Endodermal cell (in vitro differentiated cells): ENCODE data around the gene AIPL1. TPM values are rescaled to one million over a fixed set of nuclear protein-coding genes. Genes with fewer than 3 reads are reported as not detected.

Experiments
- DNase-seq: peaks from one replicate; pipeline ENCODE4 v3.0.0-alpha.2; 2017
- H3K27ac ChIP-seq: 2 replicates; pipeline ENCODE4 v1.5.1; 2013; ENCODE audit warnings: mild to moderate bottlenecking, low read depth, low read length, moderate library complexity
- H3K27me3 ChIP-seq: 2 replicates; pipeline ENCODE4 v1.6.1; 2013; ENCODE audit warnings: mild to moderate bottlenecking, low read length, moderate library complexity; ENCODE audit not compliant: insufficient read depth, control insufficient read depth, poor library complexity, severe bottlenecking
- H3K36me3 ChIP-seq: 2 replicates; pipeline ENCODE4 v1.7.0; 2013; ENCODE audit warnings: mild to moderate bottlenecking, low read length, moderate library complexity; ENCODE audit not compliant: control insufficient read depth, insufficient read depth
- H3K4me1 ChIP-seq: one replicate; pipeline ENCODE4 v1.7.0; 2013; ENCODE audit warnings: low read length; ENCODE audit not compliant: control insufficient read depth, insufficient read depth
- H3K4me3 ChIP-seq: 2 replicates; pipeline ENCODE4 v1.5.1; 2013; ENCODE audit warnings: mild to moderate bottlenecking, low read length, moderate library complexity
- H3K9ac ChIP-seq: 2 replicates; pipeline ENCODE4 v1.6.1; 2013; ENCODE audit warnings: mild to moderate bottlenecking, low read length, moderate library complexity; ENCODE audit not compliant: poor library complexity, severe bottlenecking; ENCODE audit errors: extremely low read depth
- H3K9me3 ChIP-seq: 2 replicates; pipeline ENCODE4 v1.6.1; 2013; ENCODE audit warnings: mild to moderate bottlenecking, low read length, moderate library complexity; ENCODE audit not compliant: control insufficient read depth
- H3K27ac Mint-ChIP-seq: 2 replicates; pipeline ENCODE4 v1.8.0; 2020; ENCODE audit warnings: mixed read lengths
- H3K27me3 Mint-ChIP-seq: 2 replicates; pipeline ENCODE4 v1.8.0; 2021; ENCODE audit warnings: mild to moderate bottlenecking, mixed read lengths; ENCODE audit not compliant: insufficient read depth
- H3K36me3 Mint-ChIP-seq: 2 replicates; pipeline ENCODE4 v1.8.0; 2020; ENCODE audit warnings: low read depth, mixed read lengths
- H3K4me1 Mint-ChIP-seq: 2 replicates; pipeline ENCODE4 v1.8.0; 2020; ENCODE audit warnings: mixed read lengths
- H3K4me3 Mint-ChIP-seq: 2 replicates; pipeline ENCODE4 v1.8.0; 2020; ENCODE audit warnings: mild to moderate bottlenecking, moderate library complexity, mixed read lengths
- H3K9me3 Mint-ChIP-seq: 2 replicates; pipeline ENCODE4 v1.8.0; 2020; ENCODE audit warnings: mild to moderate bottlenecking, mixed read lengths
- CTCF ChIP-seq: fragments of 200-600 bp; sonication (generic); conservative IDR thresholded peaks from 2 replicates; pipeline ENCODE4 v1.5.0; 2021; ENCODE audit warnings: antibody characterized with exemption, mild to moderate bottlenecking
- whole genome bisulfite sequencing, 2 experiments: methylation state at CpG; one replicate each; pipeline versions ENCODE4 v1.1.5 to v1.1.7; 2013; ENCODE audit warnings: missing lambda C conversion rate in 2 of 2, mixed read lengths in 1 of 2; ENCODE audit not compliant: insufficient coverage in 1 of 2, insufficient read length in 1 of 2; 5-methylcytosine and 5-hydroxymethylcytosine counted together
- total RNA-seq, 2 donors: library from RNA; stranded (reverse); fragmentation: NEBNext Ultra II Directional in 1 of 2; extraction: Animal tissue kit (Norgen Biotek cat#: 25700) in 1 of 2; gene quantifications; 2 replicates in 1 of 2; 3 replicates in 1 of 2; pipeline ENCODE4 v1.2.1, GENCODE V29; 2021

Gene AIPL1
- total RNA-seq, 2 donors from 2014 or later, result not detected

GRCh38 chr17:6377906-6378305, 57.0 kb downstream of the AIPL1 start:
- no peaks in the 10 kb centered on the region for H3K36me3 ChIP-seq
- Mint-ChIP-seq H3K9me3 (no peaks in the 10 kb centered on the region), H3K4me1 (peaks cover 4% of the 10 kb centered on the region), H3K36me3 (no peaks in the 10 kb centered on the region), H3K4me3 (no peak overlapping the region), H3K27ac (no peak overlapping the region), H3K27me3 (peaks cover 6% of the 10 kb centered on the region)
- H3K27ac ChIP-seq, result no peak overlapping the region
- no peak for DNase-seq
- peaks cover 8% of the 10 kb centered on the region for H3K27me3 ChIP-seq
- peaks cover 15% of the 10 kb centered on the region for H3K9me3 ChIP-seq
- no peak overlapping the region for H3K9ac ChIP-seq
- WGBS, 2 experiments, result 75 to 83% methylated on average over 2 to 3 of the region's 3 CpGs
- no peaks in the 10 kb centered on the region for H3K4me1 ChIP-seq
- no peak for TF ChIP-seq CTCF
- H3K4me3 ChIP-seq, result no peak overlapping the region

- peaks cover 4% of the 10 kb centered on the region for H3K4me1 Mint-ChIP-seq
- H3K36me3 ChIP-seq, result no peaks in the 10 kb centered on the region
- peaks cover 15% of the 10 kb centered on the region for H3K9me3 ChIP-seq
- no peak overlapping the region for H3K4me3 Mint-ChIP-seq
- no peak overlapping the region for H3K9ac ChIP-seq
- peaks cover 6% of the 10 kb centered on the region for H3K27me3 Mint-ChIP-seq
- no peaks in the 10 kb centered on the region for H3K36me3 Mint-ChIP-seq
- H3K9me3 Mint-ChIP-seq, result no peaks in the 10 kb centered on the region
- TF ChIP-seq CTCF, result no peak
- peak; percentile 47 for DNase-seq
- peaks cover 8% of the 10 kb centered on the region for H3K27me3 ChIP-seq
- no peak overlapping the region for H3K27ac Mint-ChIP-seq
- WGBS, 2 experiments, result 46 to 73% methylated on average over 9 to 11 of the region's 11 CpGs
- H3K27ac ChIP-seq, result peak overlapping the region; percentile 66
- H3K4me3 ChIP-seq, result no peak overlapping the region
- H3K4me1 ChIP-seq, result no peaks in the 10 kb centered on the region
Measured at GRCh38 chr17:6376931-6377361, 58.0 kb downstream of the AIPL1 start.

GRCh38 chr17:6374761-6375312, 60.1 kb downstream of the AIPL1 start:
- no peak overlapping the region for H3K9ac ChIP-seq
- Mint-ChIP-seq H3K27ac (no peak overlapping the region), H3K4me3 (no peak overlapping the region), H3K27me3 (peaks cover 6% of the 10 kb centered on the region), H3K36me3 (no peaks in the 10 kb centered on the region), H3K4me1 (peaks cover 4% of the 10 kb centered on the region), H3K9me3 (no peaks in the 10 kb centered on the region)
- 9 to 45% methylated on average over 4 to 14 of the region's 14 CpGs for WGBS, 2 experiments
- TF ChIP-seq CTCF, result no peak
- no peak overlapping the region for H3K27ac ChIP-seq
- H3K4me1 ChIP-seq, result no peaks in the 10 kb centered on the region
- peaks cover 8% of the 10 kb centered on the region for H3K27me3 ChIP-seq
- H3K9me3 ChIP-seq, result peaks cover 15% of the 10 kb centered on the region
- DNase-seq, result peak; percentile 76
- H3K4me3 ChIP-seq, result no peak overlapping the region
- no peaks in the 10 kb centered on the region for H3K36me3 ChIP-seq
